ENCODE data around the gene RAB5IF.

DNA sequence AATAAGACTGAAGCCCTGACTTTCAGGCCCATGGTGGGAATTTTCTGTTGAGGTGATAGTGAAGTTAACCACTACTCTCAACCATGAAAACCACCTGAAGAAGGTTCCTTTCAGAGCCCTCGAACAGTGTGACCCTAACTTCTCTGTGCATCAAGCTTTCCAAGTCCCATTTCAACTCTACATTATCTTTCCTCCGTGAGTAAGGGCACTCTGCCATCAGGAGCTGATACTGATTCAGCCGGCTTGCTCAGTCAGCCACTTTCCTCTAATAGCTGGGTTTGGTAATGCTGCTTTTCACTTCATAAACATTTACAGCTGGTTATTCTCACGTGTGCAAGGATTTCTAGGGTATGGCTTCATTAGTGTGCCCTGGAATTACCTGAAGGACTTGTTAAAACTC is 51.2 kb downstream of the RAB5IF start:
- TF ChIP-seq EZH2 (IDR thresholded peaks at IDR 0.05) (no peak), POLR2AphosphoS5 (IDR thresholded peaks at IDR 0.05; ENCODE audit: borderline replicate concordance, low read depth, low read length) (no peak), FOXP2 (optimal IDR thresholded peaks at IDR 0.05; ENCODE audit: control extremely low read depth, extremely low read length, insufficient read depth) (no peak)
